ENCODE data around the gene C3orf18.
"Not testable (repeated sequence)": the region's sequence is repeated elsewhere in the genome, so short reads cannot be mapped to it uniquely, and the experiment has no call there.

Gene C3orf18

GRCh38 chr3:50523279-50523811, 44.2 kb downstream of the C3orf18 start:
- no peak for DNase-seq (ENCODE audit: low read depth)

- DNase-seq (ENCODE audit: low read depth) = no peak
Measured at GRCh38 chr3:50521572-50521971, 46.0 kb downstream of the C3orf18 start.

- no peak for DNase-seq (ENCODE audit: low read depth)
Measured at GRCh38 chr3:50520849-50521248, 46.7 kb downstream of the C3orf18 start.

DNA sequence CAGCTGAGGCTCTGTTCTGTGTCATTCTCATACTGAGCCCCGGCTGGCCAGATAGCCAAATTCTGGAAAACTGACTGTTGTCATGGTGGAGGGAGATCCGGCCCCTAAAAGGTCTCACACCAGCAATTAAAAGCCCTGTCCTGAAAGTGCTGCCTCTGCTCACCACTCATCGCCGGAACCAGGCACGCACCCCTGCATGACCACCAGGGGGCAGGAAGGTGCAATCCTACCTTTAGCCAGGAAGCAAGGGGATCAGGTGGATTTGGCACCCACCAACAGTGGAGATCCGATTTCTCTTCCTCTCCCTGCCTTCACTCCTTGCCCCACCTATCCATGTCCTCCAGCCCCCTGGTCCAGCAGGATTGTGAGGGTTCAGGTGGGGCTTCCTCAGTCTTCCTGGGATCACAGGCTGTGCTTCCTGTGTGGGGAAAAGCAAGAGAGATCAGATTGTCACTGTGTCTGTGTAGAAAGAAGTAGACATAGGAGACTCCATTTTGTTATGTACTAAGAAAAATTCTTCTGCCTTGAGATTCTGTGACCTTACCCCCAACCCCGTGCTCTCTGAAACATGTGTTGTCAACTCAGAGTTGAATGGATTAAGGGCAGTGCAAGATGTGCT, 48.0 kb downstream of the C3orf18 start:
- no peak for DNase-seq (ENCODE audit: low read depth)

DNA sequence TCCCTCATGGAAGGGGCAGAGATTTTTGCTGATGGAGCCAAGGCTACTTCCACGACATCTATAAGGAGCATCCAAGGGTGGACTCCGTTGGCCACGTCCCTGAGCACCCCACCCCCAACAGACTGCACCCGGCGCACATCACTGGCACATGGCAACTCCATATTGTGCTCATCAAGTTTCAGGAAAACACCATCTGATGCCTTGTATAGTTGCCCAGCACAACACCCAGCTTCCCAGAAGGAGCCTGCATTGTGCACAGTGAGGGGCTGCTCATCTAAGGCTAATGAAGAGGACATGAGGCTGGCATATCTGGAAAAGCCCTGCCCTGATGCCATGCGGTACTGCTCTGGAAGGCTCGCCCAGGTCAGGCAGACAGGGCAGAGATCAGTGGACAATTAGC, 49.1 kb downstream of the C3orf18 start:
- DNase-seq (ENCODE audit: low read depth) = no peak

DNA sequence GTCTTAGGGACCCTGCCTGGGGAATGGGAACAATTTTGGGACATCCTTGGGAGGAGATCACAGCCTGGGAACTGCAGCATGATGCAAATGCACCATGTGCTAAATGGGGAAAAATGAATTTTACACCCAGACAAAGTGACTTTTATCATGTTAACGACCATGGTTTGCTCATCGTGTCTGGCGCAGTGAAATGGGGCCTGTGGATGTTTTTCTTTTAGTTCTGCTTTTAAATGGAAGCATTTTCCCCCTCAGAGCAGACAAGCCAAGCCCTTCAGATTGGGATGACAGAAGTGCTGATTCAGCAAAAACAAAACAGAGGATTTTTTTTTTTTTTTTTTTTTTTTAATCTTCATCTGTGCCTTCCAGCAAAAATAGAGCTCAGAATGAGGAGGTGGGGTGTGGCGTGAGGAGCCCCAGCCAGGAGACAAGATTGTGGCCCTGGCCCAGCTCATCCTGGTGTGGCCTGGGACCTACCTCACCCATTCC, 49.8 kb downstream of the C3orf18 start:
- DNase-seq (ENCODE audit: low read depth) = no peak

- no peak for DNase-seq (ENCODE audit: low read depth)
Measured at GRCh38 chr3:50516440-50516871, 51.1 kb downstream of the C3orf18 start.

DNA sequence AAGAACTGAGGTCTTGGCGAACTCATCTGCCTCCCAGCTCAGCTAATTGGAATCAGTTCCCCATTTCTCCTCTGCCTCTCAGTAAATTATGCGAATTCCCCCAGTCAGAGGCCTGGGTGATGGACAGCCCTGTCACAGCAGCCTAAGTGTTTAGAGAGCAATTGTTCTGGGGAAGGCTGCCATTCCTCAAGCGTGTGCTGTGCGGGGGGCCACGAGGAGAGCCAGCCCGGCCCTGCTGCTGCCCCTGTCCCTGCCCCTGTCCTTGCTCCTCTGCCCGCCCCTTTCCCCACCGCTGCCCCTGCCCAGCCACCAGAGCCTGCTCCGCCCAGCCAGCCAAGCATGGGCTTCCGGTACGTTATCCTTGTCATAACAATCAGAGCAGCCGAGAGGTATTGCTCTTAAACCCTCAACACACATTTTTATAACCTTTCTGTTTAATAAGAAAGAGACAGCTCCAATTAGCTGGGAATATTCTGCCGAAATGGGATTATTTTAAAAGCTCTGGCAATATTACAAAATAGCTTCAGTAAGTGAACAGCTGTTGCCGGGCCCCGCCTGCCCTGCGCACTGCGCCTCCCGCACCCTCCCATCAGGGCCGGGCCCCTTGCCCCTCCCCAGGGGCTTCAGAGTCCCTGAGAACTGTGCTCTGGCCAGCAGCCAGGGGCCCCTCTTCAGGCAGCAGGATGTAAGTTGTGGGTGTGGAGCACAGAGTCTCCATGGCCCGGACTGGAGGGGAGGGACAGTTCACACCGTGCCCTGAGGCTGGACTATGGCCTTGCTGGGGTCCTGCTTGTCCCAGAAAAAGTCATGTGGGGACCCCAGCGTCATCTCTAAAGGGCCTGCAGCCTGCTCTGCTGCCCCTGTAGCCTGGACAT, 51.7 kb downstream of the C3orf18 start:
- DNase-seq (ENCODE audit: low read depth) = no peak

DNA sequence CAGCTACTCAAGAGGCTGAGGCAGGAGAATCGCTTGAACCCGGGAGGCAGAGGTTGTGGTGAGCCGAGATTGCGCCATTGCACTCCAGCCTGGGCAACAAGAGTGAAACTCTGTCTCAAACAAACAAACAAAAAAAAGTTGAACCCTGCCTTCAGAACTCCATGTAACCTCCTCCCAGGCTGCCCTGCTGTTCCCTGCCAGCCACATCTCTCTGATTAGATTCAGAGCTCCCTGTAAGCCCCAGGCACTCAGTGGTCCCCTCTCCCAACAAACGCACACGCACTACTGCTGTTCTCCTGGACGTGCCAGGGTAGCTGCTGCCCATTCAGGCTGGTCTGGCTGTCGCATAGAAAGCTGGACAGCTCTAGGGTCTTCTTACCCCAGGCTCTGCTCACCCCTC, 54.6 kb downstream of the C3orf18 start:
- not testable (repeated sequence) for DNase-seq (ENCODE audit: low read depth)

DNA sequence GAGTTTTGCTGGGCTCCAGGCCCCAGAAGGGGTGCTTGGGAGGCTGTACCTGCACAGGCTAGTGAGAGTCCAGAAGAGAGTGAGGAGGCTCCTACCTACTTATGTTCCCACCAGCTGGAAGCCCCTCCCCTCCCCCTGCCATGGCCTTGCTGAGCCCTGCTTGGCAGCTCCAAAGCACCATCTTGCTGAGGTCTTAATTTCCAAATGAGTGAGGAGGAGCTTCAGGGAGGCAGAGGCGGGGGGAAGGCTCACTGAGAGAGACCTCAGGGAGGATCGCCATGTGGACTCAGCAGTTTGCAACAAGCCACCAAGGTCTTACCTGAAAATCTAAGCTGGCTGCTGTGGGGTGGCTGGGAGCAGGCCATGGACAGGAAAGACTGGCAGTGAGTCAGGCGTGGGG, 55.4 kb downstream of the C3orf18 start:
- no peak for DNase-seq (ENCODE audit: low read depth)

GRCh38 chr3:50510325-50510724, 57.2 kb downstream of the C3orf18 start:
- no peak for DNase-seq (ENCODE audit: low read depth)

- DNase-seq (ENCODE audit: low read depth) = no peak
Measured at GRCh38 chr3:50509715-50510114, 57.8 kb downstream of the C3orf18 start.

GRCh38 chr3:50508821-50509220, 58.7 kb downstream of the C3orf18 start:
- DNase-seq (ENCODE audit: low read depth) = no peak

Measured in HS-27A (cell line).